Hepatocyte (in vitro differentiated cells): ENCODE results near the gene RAI1. TPM values are rescaled to one million over a fixed set of nuclear protein-coding genes. Genes with fewer than 3 reads are reported as not detected.

Experiments
- DNase-seq: peaks from one replicate; pipeline ENCODE4 v3.0.0-alpha.2; 2016; ENCODE audit warnings: low spot score
- H2AFZ ChIP-seq: fragments of 200-600 bp; sonication (generic); 2 replicates; pipeline ENCODE4 v1.6.0; 2016; ENCODE audit warnings: antibody characterized with exemption, mild to moderate bottlenecking
- H3K27ac ChIP-seq: fragments of 200-600 bp; sonication (generic); 2 replicates; pipeline ENCODE4 v1.5.1; 2016; ENCODE audit warnings: mild to moderate bottlenecking
- H3K27me3 ChIP-seq: fragments of 200-600 bp; sonication (generic); 2 replicates; pipeline ENCODE4 v1.6.1; 2016
- H3K36me3 ChIP-seq: fragments of 200-600 bp; sonication (generic); replicated peaks from 2 replicates; pipeline ENCODE4 v1.5.1; 2016; ENCODE audit warnings: low read depth; ENCODE audit not compliant: insufficient read depth
- H3K4me1 ChIP-seq: fragments of 200-600 bp; sonication (generic); 2 replicates; pipeline ENCODE4 v1.5.1; 2016; ENCODE audit warnings: mild to moderate bottlenecking, moderate library complexity; ENCODE audit not compliant: insufficient read depth
- H3K4me2 ChIP-seq: fragments of 200-600 bp; sonication (generic); 2 replicates; pipeline ENCODE4 v1.6.0; 2016
- H3K4me3 ChIP-seq: fragments of 200-600 bp; sonication (generic); 2 replicates; pipeline ENCODE4 v1.5.1; 2016; ENCODE audit warnings: mild to moderate bottlenecking
- H3K79me2 ChIP-seq: fragments of 200-600 bp; sonication (generic); 2 replicates; pipeline ENCODE4 v1.6.0; 2017; ENCODE audit warnings: mild to moderate bottlenecking
- H3K9me2 ChIP-seq: fragments of 200-600 bp; sonication (generic); replicated peaks from 2 replicates; pipeline ENCODE4 v1.6.0; 2017; ENCODE audit warnings: mild to moderate bottlenecking; ENCODE audit not compliant: insufficient read depth
- H3K9me3 ChIP-seq: fragments of 200-600 bp; sonication (generic); 2 replicates; pipeline ENCODE4 v1.5.1; 2016; ENCODE audit warnings: low read depth, mild to moderate bottlenecking
- H4K20me1 ChIP-seq: fragments of 200-600 bp; sonication (generic); 2 replicates; pipeline ENCODE4 v1.6.0; 2016; ENCODE audit warnings: mild to moderate bottlenecking; ENCODE audit not compliant: insufficient read depth, poor library complexity, severe bottlenecking
- EZH2 ChIP-seq: fragments of 200-600 bp; sonication (generic); IDR thresholded peaks from 2 replicates; pipeline ENCODE4 v1.6.1; 2016; ENCODE audit warnings: antibody characterized with exemption, mild to moderate bottlenecking, borderline replicate concordance
- EZH2phosphoT487 ChIP-seq: fragments of 200-600 bp; sonication (generic); IDR thresholded peaks from one replicate; pipeline ENCODE4 v1.6.1; 2018; ENCODE audit warnings: antibody characterized with exemption, mild to moderate bottlenecking, low read depth, moderate library complexity; ENCODE audit not compliant: unreplicated experiment, severe bottlenecking
- WGBS: methylation state at CpG from one replicate; pipeline ENCODE4 v1.1.6; 2016; ENCODE audit warnings: low lambda C conversion rate; ENCODE audit errors: missing lambda C conversion rate; 5-methylcytosine and 5-hydroxymethylcytosine counted together
- polyA plus RNA-seq: library from polyadenylated mRNA; unstranded; fragments of >200 nt; fragmentation: Nextera tagmentation; extraction: Ambion mirVana; gene quantifications from 2 replicates; pipeline ENCODE4 v1.2.1, GENCODE V29; 2016
- total RNA-seq: library from RNA; depleted of rRNA; stranded (reverse); fragments of >200 nt; gene quantifications from 2 replicates; pipeline ENCODE4 v1.2.3, GENCODE V29; 2014
- TF ChIP-seq, protein P1 (sequence below): fragments of 200-600 bp; sonication (generic); IDR thresholded peaks from 2 replicates; pipeline ENCODE4 v1.5.1; 2016; ENCODE audit warnings: antibody characterized with exemption, mild to moderate bottlenecking; ENCODE audit not compliant: poor library complexity

The RAI1 gene
- total and polyA plus RNA-seq, 2 experiments from 2014 or later, result 20.2 to 23.8 TPM

DNA sequence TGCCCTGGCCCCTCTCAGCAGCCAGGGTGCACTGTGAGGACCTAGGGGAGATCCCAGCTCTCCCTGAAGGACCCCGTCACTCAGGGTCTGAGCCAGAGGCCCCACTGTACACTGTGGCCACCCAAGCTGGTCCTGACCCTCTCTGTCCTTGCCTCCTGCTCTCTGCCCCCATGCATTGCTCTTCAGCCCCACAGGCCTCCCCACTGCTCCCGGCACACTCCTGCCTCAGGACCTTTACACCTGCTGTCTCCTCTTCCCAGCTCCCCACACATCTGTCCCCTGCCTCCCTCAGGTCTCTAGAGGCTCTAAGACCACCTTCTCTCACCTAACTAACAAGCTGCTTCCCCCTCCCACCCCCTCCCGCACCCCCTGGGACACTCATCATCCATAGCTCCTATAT, 12.9 kb upstream of the RAI1 start:
- Histone ChIP-seq H3K27ac (no peak overlapping the region), H2AFZ (no peak overlapping the region), H3K36me3 (no peaks in the 10 kb centered on the region), H3K27me3 (no peaks in the 10 kb centered on the region), H3K9me3 (no peaks in the 10 kb centered on the region), H3K4me1 (peaks cover 12% of the 10 kb centered on the region), H3K4me2 (no peak overlapping the region), H3K4me3 (no peak overlapping the region), H3K9me2 (no peaks in the 10 kb centered on the region), H3K79me2 (no peaks in the 10 kb centered on the region), H4K20me1 (no peaks in the 10 kb centered on the region)
- 93% methylated on average over 3 of the region's 3 CpGs for WGBS
- TF ChIP-seq EZH2phosphoT487 (no peak), EZH2 (no peak)
- TF ChIP-seq, protein P1, sequence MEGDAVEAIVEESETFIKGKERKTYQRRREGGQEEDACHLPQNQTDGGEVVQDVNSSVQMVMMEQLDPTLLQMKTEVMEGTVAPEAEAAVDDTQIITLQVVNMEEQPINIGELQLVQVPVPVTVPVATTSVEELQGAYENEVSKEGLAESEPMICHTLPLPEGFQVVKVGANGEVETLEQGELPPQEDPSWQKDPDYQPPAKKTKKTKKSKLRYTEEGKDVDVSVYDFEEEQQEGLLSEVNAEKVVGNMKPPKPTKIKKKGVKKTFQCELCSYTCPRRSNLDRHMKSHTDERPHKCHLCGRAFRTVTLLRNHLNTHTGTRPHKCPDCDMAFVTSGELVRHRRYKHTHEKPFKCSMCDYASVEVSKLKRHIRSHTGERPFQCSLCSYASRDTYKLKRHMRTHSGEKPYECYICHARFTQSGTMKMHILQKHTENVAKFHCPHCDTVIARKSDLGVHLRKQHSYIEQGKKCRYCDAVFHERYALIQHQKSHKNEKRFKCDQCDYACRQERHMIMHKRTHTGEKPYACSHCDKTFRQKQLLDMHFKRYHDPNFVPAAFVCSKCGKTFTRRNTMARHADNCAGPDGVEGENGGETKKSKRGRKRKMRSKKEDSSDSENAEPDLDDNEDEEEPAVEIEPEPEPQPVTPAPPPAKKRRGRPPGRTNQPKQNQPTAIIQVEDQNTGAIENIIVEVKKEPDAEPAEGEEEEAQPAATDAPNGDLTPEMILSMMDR, result no peak
- DNase-seq, result no peak

DNA sequence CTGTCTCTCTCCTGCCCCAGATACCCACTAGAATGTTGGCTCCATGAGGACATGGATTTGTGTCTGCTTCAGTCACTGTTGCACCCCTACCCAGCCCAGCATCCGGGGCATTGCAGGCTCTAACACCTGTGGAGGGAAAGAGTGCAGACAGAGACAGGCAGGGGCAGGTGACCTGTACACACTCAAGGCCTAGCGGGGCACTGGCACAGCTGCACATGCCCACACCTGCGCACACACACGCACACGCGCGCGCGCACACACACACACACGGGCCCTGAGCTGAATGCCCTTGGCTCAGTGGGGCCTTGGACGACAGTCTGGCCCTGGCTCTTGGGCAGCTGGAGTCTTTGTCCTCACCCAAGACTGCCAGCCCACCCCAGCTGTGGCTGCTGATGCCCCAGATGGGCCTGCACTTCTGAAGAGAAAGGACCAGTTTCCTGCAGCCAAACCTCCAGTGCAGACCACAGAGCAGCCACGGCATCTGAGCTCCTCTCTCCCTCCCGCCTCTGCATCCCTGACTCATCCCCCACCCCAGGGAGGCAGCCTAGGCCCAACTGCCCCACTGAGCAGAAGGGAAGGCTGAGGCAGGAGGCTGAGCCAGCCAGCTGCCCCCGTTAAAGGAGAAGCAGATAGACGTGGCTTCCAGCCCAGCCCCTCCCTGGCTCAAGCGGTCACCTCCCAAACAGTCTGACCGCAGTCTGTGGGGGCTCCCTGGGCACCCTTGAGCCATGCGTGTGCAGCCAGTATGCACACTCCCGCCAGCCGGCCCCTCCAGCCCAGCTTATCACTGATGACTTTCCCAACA, 12.3 kb upstream of the RAI1 start:
- H3K27me3 ChIP-seq, result no peaks in the 10 kb centered on the region
- no peak overlapping the region for H3K27ac ChIP-seq
- TF ChIP-seq EZH2 (no peak), EZH2phosphoT487 (no peak)
- TF ChIP-seq, protein P1, result no peak
- no peaks in the 10 kb centered on the region for H4K20me1 ChIP-seq
- no peak overlapping the region for H3K4me3 ChIP-seq
- no peaks in the 10 kb centered on the region for H3K36me3 ChIP-seq
- H3K4me1 ChIP-seq, result peaks cover 8% of the 10 kb centered on the region
- H2AFZ ChIP-seq, result no peak overlapping the region
- H3K79me2 ChIP-seq, result no peaks in the 10 kb centered on the region
- no peak overlapping the region for H3K4me2 ChIP-seq
- no peaks in the 10 kb centered on the region for H3K9me2 ChIP-seq
- H3K9me3 ChIP-seq, result no peaks in the 10 kb centered on the region
- no peak for DNase-seq
- WGBS, result 81% methylated on average over 18 of the region's 20 CpGs

DNA sequence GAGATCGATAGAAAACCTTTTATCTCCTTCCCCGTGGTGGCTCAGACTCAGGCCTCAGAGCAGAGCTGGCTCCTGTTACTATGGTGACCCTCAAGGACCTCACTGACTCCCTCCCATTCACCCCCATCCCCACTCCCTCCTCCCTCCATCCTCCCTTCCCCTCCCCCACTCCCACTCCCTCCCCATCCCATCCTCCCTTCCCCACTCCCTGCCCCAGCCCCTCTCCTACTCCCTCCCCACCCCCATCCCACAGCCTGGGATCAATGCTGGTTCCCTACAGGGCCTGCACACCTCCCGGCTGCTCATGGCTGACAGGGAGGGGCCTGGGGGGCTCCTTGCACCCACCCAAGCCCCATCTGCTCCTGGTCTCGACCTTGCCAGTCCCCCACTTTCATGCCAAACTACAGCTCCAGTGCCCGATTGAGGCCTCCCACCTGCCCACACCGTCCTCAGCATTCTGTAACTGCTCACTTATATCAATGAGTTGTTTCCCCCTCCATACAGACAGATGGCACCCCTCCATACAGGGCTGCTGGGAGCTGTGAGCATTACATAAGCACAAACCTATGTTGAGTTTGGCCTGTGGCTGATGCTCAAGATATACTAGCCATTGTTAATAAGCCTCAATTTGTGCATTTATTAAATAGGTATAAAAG, 11.6 kb upstream of the RAI1 start:
- no peaks in the 10 kb centered on the region for H3K9me3 ChIP-seq
- H3K27me3 ChIP-seq, result no peaks in the 10 kb centered on the region
- no peaks in the 10 kb centered on the region for H3K79me2 ChIP-seq
- H3K27ac ChIP-seq, result no peak overlapping the region
- no peaks in the 10 kb centered on the region for H3K9me2 ChIP-seq
- H3K4me2 ChIP-seq, result no peak overlapping the region
- no peak overlapping the region for H2AFZ ChIP-seq
- H3K4me3 ChIP-seq, result no peak overlapping the region
- peaks cover 8% of the 10 kb centered on the region for H3K4me1 ChIP-seq
- WGBS, result 69% methylated on average over 4 of the region's 6 CpGs
- TF ChIP-seq, protein P1, result no peak
- no peak for TF ChIP-seq EZH2phosphoT487
- no peak for TF ChIP-seq EZH2
- no peaks in the 10 kb centered on the region for H3K36me3 ChIP-seq
- no peak for DNase-seq
- H4K20me1 ChIP-seq, result no peaks in the 10 kb centered on the region
